ENCODE results near the gene SLC7A6. TPM values are rescaled to one million over a fixed set of nuclear protein-coding genes. Genes with fewer than 3 reads are reported as not detected.

SLC7A6 gene
- total and polyA plus RNA-seq, 2 of the 13 experiments (the other 11 are each of a cell fraction or from before 2014, with no cell fraction given), result 35.8 to 70.8 TPM

DNA sequence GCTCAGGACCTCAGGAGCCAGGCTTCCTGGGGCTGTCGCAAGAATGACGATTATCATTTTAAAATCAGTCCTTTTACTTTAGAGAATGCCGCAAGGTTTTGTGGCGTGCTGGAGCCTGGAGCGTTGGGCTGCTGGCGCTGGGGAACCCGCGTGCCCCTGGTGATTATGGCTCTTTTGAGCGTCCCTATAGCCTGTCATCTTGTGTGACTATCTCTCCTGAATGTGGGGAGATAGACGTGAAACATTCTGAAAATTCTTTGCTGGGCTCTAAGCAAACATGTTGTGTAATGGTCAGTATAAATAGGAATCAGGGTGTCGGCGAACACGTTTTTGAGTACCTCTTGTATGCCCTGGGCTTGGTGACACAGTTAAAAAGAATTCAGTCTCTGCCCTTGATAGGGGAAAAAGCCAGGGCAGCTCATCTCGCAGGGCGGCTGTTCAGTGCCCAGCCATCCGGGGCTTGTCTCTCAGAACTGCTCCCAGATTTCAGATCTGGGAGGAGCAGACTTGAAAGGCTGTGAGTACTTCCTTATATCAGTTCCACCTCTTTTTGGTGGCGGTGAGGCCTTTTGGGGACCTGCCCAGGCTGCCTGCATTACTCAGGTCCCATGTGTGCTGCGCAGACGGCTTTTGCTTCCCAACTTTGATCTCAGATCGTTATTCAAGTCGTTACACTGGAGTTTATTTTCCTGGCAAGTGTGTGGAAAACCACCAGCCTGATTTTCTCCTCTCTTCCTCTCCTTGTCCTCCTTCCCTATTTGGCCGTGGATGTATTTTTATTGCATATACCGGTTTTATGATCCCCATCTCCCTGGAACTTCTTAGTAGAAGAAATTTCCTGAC is 973 bp downstream of the SLC7A6 start (continued):
- TF ChIP-seq, protein P1, sequence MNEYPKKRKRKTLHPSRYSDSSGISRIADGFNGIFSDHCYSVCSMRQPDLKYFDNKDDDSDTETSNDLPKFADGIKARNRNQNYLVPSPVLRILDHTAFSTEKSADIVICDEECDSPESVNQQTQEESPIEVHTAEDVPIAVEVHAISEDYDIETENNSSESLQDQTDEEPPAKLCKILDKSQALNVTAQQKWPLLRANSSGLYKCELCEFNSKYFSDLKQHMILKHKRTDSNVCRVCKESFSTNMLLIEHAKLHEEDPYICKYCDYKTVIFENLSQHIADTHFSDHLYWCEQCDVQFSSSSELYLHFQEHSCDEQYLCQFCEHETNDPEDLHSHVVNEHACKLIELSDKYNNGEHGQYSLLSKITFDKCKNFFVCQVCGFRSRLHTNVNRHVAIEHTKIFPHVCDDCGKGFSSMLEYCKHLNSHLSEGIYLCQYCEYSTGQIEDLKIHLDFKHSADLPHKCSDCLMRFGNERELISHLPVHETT (CRISPR knock-in tag; conservative IDR thresholded peaks at IDR 0.05), result peak; percentile 76; the same call in 1 of the 2 replicates
- TF ChIP-seq ZSCAN29 (CRISPR knock-in tag; conservative IDR thresholded peaks at IDR 0.05), result no peak; the same call in 1 of the 2 replicates
- no peak for TF ChIP-seq NONO (IDR thresholded peaks at IDR 0.05)
- peak; percentile 73; the same call in 1 of the 2 replicates for TF ChIP-seq NONO (CRISPR knock-in tag; conservative IDR thresholded peaks at IDR 0.05)
- TF ChIP-seq ZC3H4 (CRISPR knock-in tag; IDR thresholded peaks at IDR 0.05; ENCODE audit: borderline replicate concordance), result no peak; the same call in 1 of the 2 replicates
- TF ChIP-seq KAT8 (CRISPR knock-in tag; IDR thresholded peaks at IDR 0.05), result peak; percentile 90
- 0 out of 2 replicates have a peak, but pooled peaks have one; percentile 57 for TF ChIP-seq FLYWCH1 (CRISPR knock-in tag; IDR thresholded peaks at IDR 0.05)
- no peak; the same call in none of the 2 replicates for TF ChIP-seq KLF6 (CRISPR knock-in tag; IDR thresholded peaks at IDR 0.05)
- TF ChIP-seq ATRX (CRISPR knock-in tag; IDR thresholded peaks at IDR 0.05; ENCODE audit: borderline replicate concordance), result no peak
- no peak for TF ChIP-seq RELA (CRISPR knock-in tag; IDR thresholded peaks at IDR 0.05)
- TF ChIP-seq ZNF768 (CRISPR knock-in tag; IDR thresholded peaks at IDR 0.05), result no peak
- TF ChIP-seq ZNF460 (CRISPR knock-in tag; IDR thresholded peaks at IDR 0.05; ENCODE audit: borderline replicate concordance), result no peak; the same call in 1 of the 2 replicates
- peak; percentile 67; the same call in 1 of the 2 replicates for TF ChIP-seq THAP9 (CRISPR knock-in tag; IDR thresholded peaks at IDR 0.05; ENCODE audit: borderline replicate concordance)
- no peak for TF ChIP-seq KLF13 (CRISPR knock-in tag; IDR thresholded peaks at IDR 0.05)
- no peak for TF ChIP-seq MZF1 (CRISPR knock-in tag; IDR thresholded peaks at IDR 0.05; ENCODE audit: borderline replicate concordance)
- no peak for TF ChIP-seq ELK4 (CRISPR knock-in tag; IDR thresholded peaks at IDR 0.05; ENCODE audit: borderline replicate concordance)
- TF ChIP-seq NR2F6 (IDR thresholded peaks at IDR 0.05), result peak; percentile 81
- peak; percentile 87 for TF ChIP-seq NR2F6 (CRISPR knock-in tag; IDR thresholded peaks at IDR 0.05)
- no peak for TF ChIP-seq ISX (CRISPR knock-in tag; conservative IDR thresholded peaks at IDR 0.05)
- TF ChIP-seq GABPA (IDR thresholded peaks at IDR 0.05; ENCODE audit: low read depth, low read length), result no peak
- TF ChIP-seq GABPA (CRISPR knock-in tag; IDR thresholded peaks at IDR 0.05; ENCODE audit: low read depth), result no peak; the same call in 1 of the 2 replicates
- no peak for TF ChIP-seq THAP8 (CRISPR knock-in tag; IDR thresholded peaks at IDR 0.05; ENCODE audit: borderline replicate concordance)
- peak; percentile 63 for TF ChIP-seq KDM6A (CRISPR knock-in tag; IDR thresholded peaks at IDR 0.05; ENCODE audit: low read depth)
- TF ChIP-seq ZBTB14 (CRISPR knock-in tag; IDR thresholded peaks at IDR 0.05), result no peak
- no peak for TF ChIP-seq RFX3 (CRISPR knock-in tag; IDR thresholded peaks at IDR 0.05)
